Loucy (cell line): ENCODE results near the gene SGCA.

Experiments used
- CTCF ChIP-seq: fragments of 200-600 bp; sonication (generic); conservative IDR thresholded peaks from 2 replicates; pipeline ENCODE4 v1.5.1; 2014; ENCODE audit warnings: mild to moderate bottlenecking, antibody characterized with exemption, low read length
- EZH2phosphoT487 ChIP-seq: fragments of 200-600 bp; IDR thresholded peaks from 2 replicates; pipeline ENCODE4 v1.6.1; 2018; ENCODE audit warnings: antibody characterized with exemption, mild to moderate bottlenecking, moderate library complexity, borderline replicate concordance

GRCh38 chr17:50157891-50158290, 7.9 kb upstream of the SGCA start:
- TF ChIP-seq CTCF: no peak
- no peak for TF ChIP-seq EZH2phosphoT487
